HepG2 (cell line): ENCODE measurements around the gene HOXB6. TPM values are rescaled to one million over a fixed set of nuclear protein-coding genes. Genes with fewer than 3 reads are reported as not detected.

Source experiments
- ATAC-seq: fragments of 200-7000 bp; cut with Tn5 transposase; 3 replicates; pipeline ENCODE4 v1.9.1; 2020; ENCODE audit warnings: mild to moderate bottlenecking, moderate library complexity
- BruUV-seq: library from RNA; stranded (reverse); fragments of 400-500 nt; replicated peaks from 2 replicates; lab custom pipeline; 2021; lab: Mats Ljungman, UMichigan
- CTCF ChIA-PET: fragments of 300-600 bp; formaldehyde crosslinking; extraction: SDS; loops from one replicate; lab custom pipeline; 2021; ENCODE audit warnings: low total read pairs, inconsistent platforms, low intra/inter-chr PET ratio; lab: Yijun Ruan, JAX
- POLR2A ChIA-PET: fragments of 350-600 bp; sonication (Branson Sonifier 250); formaldehyde crosslinking; loops from one replicate; lab custom pipeline; 2020; ENCODE audit warnings: antibody characterized with exemption, inconsistent platforms; lab: Yijun Ruan, JAX
- DNase-seq: peaks from one replicate; pipeline ENCODE4 v3.0.0-alpha.2; 2015; ENCODE audit warnings: low spot score
- FAIRE-seq: peaks from 3 replicates; lab custom pipeline; 2011; peaks lifted over from hg19 to GRCh38; lab: Jason Lieb, UNC
- H2AFZ ChIP-seq: one replicate; pipeline ENCODE4 v1.6.1; 2011; ENCODE audit warnings: low read length, inconsistent platforms
- H3K27ac ChIP-seq: fragments of 300-600 bp; 3 replicates; pipeline ENCODE4 v1.8.0; 2011; ENCODE audit warnings: mixed run types, mild to moderate bottlenecking, mixed read lengths, low read length, inconsistent platforms; ENCODE audit not compliant: insufficient read depth; ENCODE audit errors: extremely low read length
- H3K27me3 ChIP-seq, 2 experiments: fragments of 200-600 bp in 1 of 2; 2 replicates in 1 of 2; 3 replicates in 1 of 2; pipeline versions ENCODE4 v1.6.0 to v1.8.0; 2011; ENCODE audit warnings: low read length in 2 of 2, mild to moderate bottlenecking in 2 of 2, moderate library complexity in 2 of 2, inconsistent platforms in 1 of 2; ENCODE audit not compliant: insufficient read depth in 2 of 2, control insufficient read depth in 1 of 2
- H3K36me3 ChIP-seq, 2 experiments: fragments of 200-600 bp in 1 of 2; replicated peaks in 1 of 2; 2 replicates in 1 of 2; 3 replicates in 1 of 2; pipeline versions ENCODE4 v1.5.1 to v1.8.0; 2011; ENCODE audit warnings: low read length in 2 of 2, inconsistent platforms in 1 of 2; ENCODE audit not compliant: insufficient read depth in 2 of 2, control insufficient read depth in 1 of 2
- H3K4me1 ChIP-seq: 2 replicates; pipeline ENCODE4 v1.5.1; 2012; ENCODE audit warnings: low read length, inconsistent platforms; ENCODE audit not compliant: insufficient read depth
- H3K4me2 ChIP-seq: 2 replicates; pipeline ENCODE4 v1.6.0; 2011; ENCODE audit warnings: low read depth, low read length, inconsistent platforms
- H3K4me3 ChIP-seq, 3 experiments: fragments of 200-600 bp in 1 of 3; sonication (generic), shearing (Covaris generic) in 1 of 3; replicated peaks in 1 of 3; 2 replicates each; pipeline ENCODE4 v1.5.1; 2011 to 2016; ENCODE audit warnings: low read length in 3 of 3, inconsistent platforms in 2 of 3, low read depth in 2 of 3, mild to moderate bottlenecking in 2 of 3, control low read depth in 1 of 3, mixed read lengths in 1 of 3; ENCODE audit not compliant: insufficient read depth in 1 of 3
- H3K79me2 ChIP-seq: one replicate; pipeline ENCODE4 v1.6.1; 2011; ENCODE audit warnings: low read length, inconsistent platforms; ENCODE audit not compliant: insufficient read depth
- H3K9ac ChIP-seq: 2 replicates; pipeline ENCODE4 v1.6.0; 2011; ENCODE audit warnings: mild to moderate bottlenecking, low read depth, low read length, inconsistent platforms; ENCODE audit not compliant: insufficient read depth
- H3K9me3 ChIP-seq: 2 replicates; pipeline ENCODE4 v1.5.1; 2012; ENCODE audit warnings: mild to moderate bottlenecking, low read length
- H4K20me1 ChIP-seq: 2 replicates; pipeline ENCODE4 v1.6.0; 2011; ENCODE audit warnings: inconsistent platforms, mild to moderate bottlenecking, low read length, moderate library complexity; ENCODE audit not compliant: insufficient read depth
- ASH2L ChIP-seq: fragments of 300-600, 200-600 bp; sonication (generic); IDR thresholded peaks from 2 replicates; pipeline ENCODE4 v1.7.0; 2017; ENCODE audit warnings: low read depth, mild to moderate bottlenecking, moderate library complexity, mixed read lengths, low read length; ENCODE audit not compliant: insufficient read length
- CBX5 ChIP-seq: sonication (generic); formaldehyde crosslinking; IDR thresholded peaks from 2 replicates; pipeline ENCODE4 v1.4.0; 2020; ENCODE audit warnings: missing genetic modification reagents, borderline replicate concordance
- HNF4A ChIP-seq: sonication (generic); formaldehyde crosslinking; IDR thresholded peaks from 2 replicates; pipeline ENCODE4 v1.4.0; 2020; ENCODE audit warnings: missing genetic modification reagents
- HOXA3 ChIP-seq: sonication (generic); formaldehyde crosslinking; IDR thresholded peaks from 2 replicates; pipeline ENCODE4 v1.5.0; 2020; ENCODE audit warnings: missing genetic modification reagents
- HOXA7 ChIP-seq: sonication (generic); formaldehyde crosslinking; IDR thresholded peaks from 2 replicates; pipeline ENCODE4 v1.8.1; 2022; ENCODE audit warnings: mild to moderate bottlenecking, missing genetic modification reagents, moderate library complexity
- IKZF4 ChIP-seq: sonication (generic); formaldehyde crosslinking; IDR thresholded peaks from 2 replicates; pipeline ENCODE4 v1.5.1; 2020; ENCODE audit warnings: borderline replicate concordance, mild to moderate bottlenecking, low read depth, missing genetic modification reagents; ENCODE audit errors: not compliant biosample characterization
- MED13 ChIP-seq: sonication (generic); formaldehyde crosslinking; IDR thresholded peaks from 2 replicates; pipeline ENCODE4 v1.5.0; 2020; ENCODE audit warnings: missing genetic modification reagents
- NR3C1 ChIP-seq: sonication (generic); formaldehyde crosslinking; IDR thresholded peaks from 2 replicates; pipeline ENCODE4 v1.4.0; 2020; ENCODE audit warnings: missing genetic modification reagents
- PHF21A ChIP-seq: sonication (generic); formaldehyde crosslinking; IDR thresholded peaks from 2 replicates; pipeline ENCODE4 v1.5.0; 2020; ENCODE audit warnings: mild to moderate bottlenecking, missing genetic modification reagents
- SIN3A ChIP-seq: IDR thresholded peaks from 2 replicates; pipeline ENCODE4 v1.6.1; 2011; ENCODE audit warnings: low read depth, mild to moderate bottlenecking, control low read depth, low read length, borderline replicate concordance
- ZKSCAN8 ChIP-seq: IDR thresholded peaks from 2 replicates; pipeline ENCODE4 v1.6.1; 2016; ENCODE audit warnings: borderline replicate concordance, missing genetic modification reagents, missing compliant biosample characterization
- WGBS: methylation state at CpG from one replicate; pipeline ENCODE4 v1.1.6; 2017; ENCODE audit warnings: low lambda C conversion rate; 5-methylcytosine and 5-hydroxymethylcytosine counted together
- in situ Hi-C: cut with HindIII; loops from 2 replicates; pipeline ENCODE4 v1.10.0; 2017; ENCODE audit warnings: low pct_unique_long_range_greater_than_20kb; ENCODE audit not compliant: extremely low pct_ligation_motif_present
- intact Hi-C: fragments of 100-400 bp; cut with micrococcal nuclease; formaldehyde crosslinking; loops from one replicate; pipeline ENCODE4 v1.10.0; 2022; ENCODE audit not compliant: unreplicated experiment
- polyA plus RNA-seq, 8 experiments: library from polyadenylated mRNA; depleted of rRNA in 3 of 8; stranded (reverse) in 7 of 8; unstranded in 1 of 8; fragments of >200 nt; fragmentation: Illumina TruSeq in 4 of 8; extraction: Trizol in 4 of 8; gene quantifications; 2 replicates each; pipeline versions ENCODE4 v1.2.1 to v1.2.3, GENCODE V29; 2011 to 2016; ENCODE audit warnings: low read depth in 4 of 8, missing spikeins in 1 of 8, mixed read lengths in 1 of 8; ENCODE audit not compliant: insufficient read depth in 1 of 8
- total RNA-seq, 5 experiments: library from RNA; depleted of rRNA; stranded (reverse); fragments of >200 nt; fragmentation: Illumina TruSeq; extraction: Trizol; gene quantifications; 2 replicates each; pipeline ENCODE4 v1.2.3, GENCODE V29; 2016; ENCODE audit warnings: low read depth in 1 of 5

HOXB6 gene
- total and polyA plus RNA-seq, 2 of the 13 experiments (the other 11 are each of a cell fraction or from before 2014, with no cell fraction given), result not detected

DNA sequence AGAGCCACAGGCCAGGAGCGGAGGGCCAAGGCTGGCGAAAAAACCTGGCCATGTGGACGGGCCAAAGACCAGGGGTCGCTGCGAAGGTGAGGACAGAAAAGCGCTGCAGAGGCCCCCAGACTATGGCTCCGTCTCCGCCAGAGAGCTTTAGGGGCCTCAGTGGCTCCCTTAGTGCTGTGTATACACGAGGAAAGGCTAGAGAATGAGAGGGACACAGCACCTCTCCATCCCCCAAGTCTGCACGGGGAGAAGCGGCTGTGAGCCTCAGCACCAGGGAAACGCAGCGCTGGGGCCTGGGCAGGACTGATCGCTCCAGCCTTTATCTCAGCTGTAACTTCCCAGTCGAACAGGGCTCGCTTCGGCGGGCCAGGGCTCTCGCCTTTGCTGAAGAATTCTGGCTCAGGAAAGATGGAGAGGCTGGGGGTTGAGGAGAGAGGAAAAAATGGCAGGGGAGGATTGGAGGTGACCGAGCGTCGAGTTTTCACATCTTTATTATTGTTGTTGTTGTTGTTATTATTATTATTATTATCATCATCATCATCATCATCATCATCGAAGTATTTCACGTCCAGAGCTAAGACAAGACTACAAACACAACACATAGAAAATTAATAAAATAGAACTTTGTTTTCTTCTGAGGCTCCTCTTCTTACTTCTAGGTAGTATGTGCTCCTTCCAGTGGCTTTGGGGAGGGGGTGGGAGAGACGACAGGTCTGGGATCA, 9.3 kb downstream of the HOXB6 start:
- CTCF ChIA-PET, result no interaction called here
- WGBS, result 16% methylated on average over 25 of the region's 25 CpGs
- H4K20me1 ChIP-seq, result no peaks in the 10 kb centered on the region; the same call in 1 of the 2 replicates
- H3K36me3 ChIP-seq, result no peaks in the 10 kb centered on the region
- TF ChIP-seq HOXA7 (CRISPR knock-in tag) (no peak), NR3C1 (CRISPR knock-in tag) (no peak), HNF4A (CRISPR knock-in tag) (no peak), SIN3A (no peak), ZKSCAN8 (CRISPR knock-in tag) (no peak), MED13 (CRISPR knock-in tag) (no peak), IKZF4 (CRISPR knock-in tag) (no peak), PHF21A (CRISPR knock-in tag) (no peak), HOXA3 (CRISPR knock-in tag) (no peak), ASH2L (no peak), CBX5 (CRISPR knock-in tag) (no peak)
- no peak for ATAC-seq
- H3K4me2 ChIP-seq, result no peak overlapping the region
- intact Hi-C loops, result no loop called here
- no peak overlapping the region for H3K4me3 ChIP-seq
- in situ Hi-C loops, result loop anchor here (5.0 kb wide), 1 partner anchor 443 kb away; no protein-coding TSS in a partner anchor
- BruUV-seq, result no TSS peak
- H2AFZ ChIP-seq, result no peak overlapping the region
- H3K79me2 ChIP-seq, result no peaks in the 10 kb centered on the region
- no peak for FAIRE-seq
- DNase-seq, result no peak
- H3K27ac ChIP-seq, result no peak overlapping the region
- 0 out of 2 replicates have a peak, but pooled peaks cover 6% of the 10 kb centered on the region for H3K4me1 ChIP-seq
- H3K27me3 ChIP-seq, result peaks cover 48 to 91% of the 10 kb centered on the region in 2 experiments
- H3K9me3 ChIP-seq, result no peaks in the 10 kb centered on the region
- POLR2A ChIA-PET, result no interaction called here
- no peak overlapping the region for H3K9ac ChIP-seq
